Astrocyte (in vitro differentiated cells and primary cell): ENCODE data around the gene PNPLA7.

Source experiments
- EZH2 ChIP-seq: IDR thresholded peaks from 2 replicates; pipeline ENCODE4 v1.6.1; 2012; ENCODE audit warnings: mild to moderate bottlenecking, low read length, inconsistent platforms; ENCODE audit not compliant: insufficient read depth
- TF ChIP-seq, protein P1 (sequence below): IDR thresholded peaks from 2 replicates; pipeline ENCODE4 v1.5.1; 2011; ENCODE audit warnings: low read depth, mild to moderate bottlenecking, inconsistent platforms, low read length, moderate library complexity; ENCODE audit not compliant: insufficient read depth

DNA sequence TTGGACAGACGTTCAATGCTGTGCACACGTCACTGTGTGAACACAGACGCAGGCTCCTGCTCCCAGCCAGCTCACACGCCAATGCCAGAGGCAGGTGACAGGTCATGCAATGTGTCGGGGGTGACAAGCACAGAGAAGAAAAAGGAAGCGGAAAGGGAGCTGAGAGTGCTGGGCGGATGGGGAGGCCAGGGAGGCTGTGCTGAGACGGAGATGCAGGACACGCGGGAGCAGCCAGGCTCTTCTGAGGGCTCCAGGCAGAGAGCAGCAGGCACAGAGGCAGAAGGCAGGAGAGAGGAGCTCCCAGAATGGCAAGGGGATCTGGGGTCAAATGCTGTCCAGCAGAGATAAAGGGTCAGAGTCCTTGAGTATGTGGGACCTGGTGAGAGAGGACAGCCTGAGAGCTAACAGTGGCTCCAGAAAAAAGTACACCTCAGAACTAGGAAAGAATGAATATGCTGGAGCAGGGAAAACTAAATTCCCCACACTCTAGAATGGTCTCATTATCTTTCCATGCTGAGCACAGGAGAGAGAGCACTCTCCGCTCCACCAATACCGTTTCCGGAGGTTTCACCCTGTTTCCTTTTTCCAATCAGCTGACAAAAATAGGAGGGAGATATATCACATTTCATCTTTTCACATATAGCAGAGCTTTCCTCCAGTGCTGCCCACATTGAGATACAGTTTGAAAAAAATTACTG is 58.3 kb downstream of the PNPLA7 start:
- TF ChIP-seq, protein P1, sequence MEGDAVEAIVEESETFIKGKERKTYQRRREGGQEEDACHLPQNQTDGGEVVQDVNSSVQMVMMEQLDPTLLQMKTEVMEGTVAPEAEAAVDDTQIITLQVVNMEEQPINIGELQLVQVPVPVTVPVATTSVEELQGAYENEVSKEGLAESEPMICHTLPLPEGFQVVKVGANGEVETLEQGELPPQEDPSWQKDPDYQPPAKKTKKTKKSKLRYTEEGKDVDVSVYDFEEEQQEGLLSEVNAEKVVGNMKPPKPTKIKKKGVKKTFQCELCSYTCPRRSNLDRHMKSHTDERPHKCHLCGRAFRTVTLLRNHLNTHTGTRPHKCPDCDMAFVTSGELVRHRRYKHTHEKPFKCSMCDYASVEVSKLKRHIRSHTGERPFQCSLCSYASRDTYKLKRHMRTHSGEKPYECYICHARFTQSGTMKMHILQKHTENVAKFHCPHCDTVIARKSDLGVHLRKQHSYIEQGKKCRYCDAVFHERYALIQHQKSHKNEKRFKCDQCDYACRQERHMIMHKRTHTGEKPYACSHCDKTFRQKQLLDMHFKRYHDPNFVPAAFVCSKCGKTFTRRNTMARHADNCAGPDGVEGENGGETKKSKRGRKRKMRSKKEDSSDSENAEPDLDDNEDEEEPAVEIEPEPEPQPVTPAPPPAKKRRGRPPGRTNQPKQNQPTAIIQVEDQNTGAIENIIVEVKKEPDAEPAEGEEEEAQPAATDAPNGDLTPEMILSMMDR = no peak
- TF ChIP-seq EZH2 = no peak
